Left ventricle myocardium inferior (tissue), 1 donor: ENCODE data around the gene EIF5A. TPM values are rescaled to one million over a fixed set of nuclear protein-coding genes. Genes with fewer than 3 reads are reported as not detected.

ENCODE experiments used
- DNase-seq: peaks from one replicate; pipeline ENCODE4 v3.0.0-alpha.2; 2020
- H3K27ac ChIP-seq: fragments of 200-600 bp; replicated peaks from 2 replicates; pipeline ENCODE4 v1.8.0; 2021
- H3K27me3 ChIP-seq: fragments of 200-600 bp; 2 replicates; pipeline ENCODE4 v1.8.0; 2021; ENCODE audit warnings: low read depth
- H3K36me3 ChIP-seq: fragments of 200-600 bp; 2 replicates; pipeline ENCODE4 v1.8.0; 2021
- H3K4me1 ChIP-seq: fragments of 200-600 bp; 2 replicates; pipeline ENCODE4 v1.8.0; 2021
- H3K4me3 ChIP-seq: fragments of 200-600 bp; 2 replicates; pipeline ENCODE4 v1.8.0; 2021; ENCODE audit warnings: mild to moderate bottlenecking, moderate library complexity
- H3K9me3 ChIP-seq: fragments of 200-600 bp; replicated peaks from 2 replicates; pipeline ENCODE4 v1.8.0; 2021
- CTCF ChIP-seq: fragments of 200-600 bp; IDR thresholded peaks from 2 replicates; pipeline ENCODE4 v1.8.0; 2021; ENCODE audit warnings: antibody characterized with exemption, mild to moderate bottlenecking, borderline replicate concordance
- intact Hi-C: fragments of 100-400 bp; cut with micrococcal nuclease; formaldehyde crosslinking; loops from one replicate; pipeline ENCODE4 v1.11.0; 2022
- total RNA-seq: library from RNA; stranded (reverse); fragmentation: NEBNext Ultra II Directional; extraction: Animal tissue kit (Norgen Biotek cat#: 25700); gene quantifications from one replicate; pipeline ENCODE4 v1.2.1, GENCODE V29; 2021
- donor health status: DM: no; HTN: yes; CAD: no; lungs with severe emphysema.

EIF5A gene
- total RNA-seq, 1 donor from 2014 or later, result 250 TPM

GRCh38 chr17:7290685-7291084 lies 16.7 kb upstream of the EIF5A start:
- Histone ChIP-seq H3K27me3 (peaks cover 76% of the 10 kb centered on the region), H3K9me3 (no peaks in the 10 kb centered on the region), H3K27ac (peak overlapping the region; percentile 67), H3K4me1 (peaks cover 74% of the 10 kb centered on the region), H3K4me3 (no peak overlapping the region), H3K36me3 (peaks cover 11% of the 10 kb centered on the region)
- no peak for DNase-seq
- no peak for TF ChIP-seq CTCF
- intact Hi-C loops, result no loop called here

- peaks cover 77% of the 10 kb centered on the region for H3K27me3 ChIP-seq
- peak overlapping the region; percentile 67 for H3K27ac ChIP-seq
- no peak for DNase-seq
- intact Hi-C loops, result no loop called here
- H3K9me3 ChIP-seq, result no peaks in the 10 kb centered on the region
- H3K36me3 ChIP-seq, result no peaks in the 10 kb centered on the region
- no peak overlapping the region for H3K4me3 ChIP-seq
- TF ChIP-seq CTCF, result no peak
- H3K4me1 ChIP-seq, result peaks cover 79% of the 10 kb centered on the region
These were observed 15.2 kb upstream of the EIF5A start for GRCh38 chr17:7292194-7292593.

- intact Hi-C loops, result no loop called here
- Histone ChIP-seq H3K36me3 (no peaks in the 10 kb centered on the region), H3K4me1 (peaks cover 78% of the 10 kb centered on the region), H3K27ac (peak overlapping the region; percentile 67), H3K9me3 (no peaks in the 10 kb centered on the region), H3K4me3 (no peak overlapping the region), H3K27me3 (peaks cover 71% of the 10 kb centered on the region)
- no peak for DNase-seq
- TF ChIP-seq CTCF, result no peak
These were observed 14.7 kb upstream of the EIF5A start for GRCh38 chr17:7292729-7293128.

- H3K27ac ChIP-seq, result peak overlapping the region; percentile 67
- H3K36me3 ChIP-seq, result no peaks in the 10 kb centered on the region
- intact Hi-C loops, result no loop called here
- no peak for DNase-seq
- H3K4me3 ChIP-seq, result no peak overlapping the region
- H3K4me1 ChIP-seq, result peaks cover 74% of the 10 kb centered on the region
- no peak for TF ChIP-seq CTCF
- peaks cover 68% of the 10 kb centered on the region for H3K27me3 ChIP-seq
- no peaks in the 10 kb centered on the region for H3K9me3 ChIP-seq
These were observed 14.3 kb upstream of the EIF5A start for GRCh38 chr17:7293159-7293558.

- H3K27ac ChIP-seq, result peak overlapping the region; percentile 87
- H3K4me1 ChIP-seq, result peaks cover 73% of the 10 kb centered on the region
- DNase-seq, result no peak
- H3K27me3 ChIP-seq, result peaks cover 68% of the 10 kb centered on the region
- no peaks in the 10 kb centered on the region for H3K9me3 ChIP-seq
- peak overlapping the region; percentile 50 for H3K4me3 ChIP-seq
- no peak for TF ChIP-seq CTCF
- no peaks in the 10 kb centered on the region for H3K36me3 ChIP-seq
- intact Hi-C loops, result no loop called here
These were observed 13.4 kb upstream of the EIF5A start for GRCh38 chr17:7293816-7294613.
